HG02623 (cell line): ENCODE data around the gene CAPN10.
"Not testable (repeated sequence)": the region's sequence is repeated elsewhere in the genome, so short reads cannot be mapped to it uniquely, and the experiment has no call there.

Source experiments
- ATAC-seq: cut with Tn5 transposase; IDR thresholded peaks from one replicate; pipeline ENCODE4 v1.9.1; 2021; ENCODE audit warnings: moderate library complexity; ENCODE audit not compliant: unreplicated experiment

Gene CAPN10

DNA sequence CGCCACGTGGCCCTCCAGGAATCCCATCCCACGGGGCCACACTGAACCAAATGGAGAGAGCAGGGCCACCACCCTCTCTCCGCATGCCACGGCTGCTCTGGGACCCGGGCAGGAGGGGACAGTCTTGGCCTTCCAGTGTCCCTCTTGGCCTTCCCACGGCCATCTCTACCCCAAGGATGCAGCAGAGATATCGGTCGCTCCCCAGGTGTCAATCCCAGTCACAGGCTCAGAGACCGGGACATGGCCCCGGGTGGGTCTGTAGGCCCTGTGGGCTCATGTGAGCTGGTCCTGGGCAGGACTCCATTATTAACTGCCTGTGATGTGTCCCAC, 15.3 kb downstream of the CAPN10 start:
- no peak for ATAC-seq

DNA sequence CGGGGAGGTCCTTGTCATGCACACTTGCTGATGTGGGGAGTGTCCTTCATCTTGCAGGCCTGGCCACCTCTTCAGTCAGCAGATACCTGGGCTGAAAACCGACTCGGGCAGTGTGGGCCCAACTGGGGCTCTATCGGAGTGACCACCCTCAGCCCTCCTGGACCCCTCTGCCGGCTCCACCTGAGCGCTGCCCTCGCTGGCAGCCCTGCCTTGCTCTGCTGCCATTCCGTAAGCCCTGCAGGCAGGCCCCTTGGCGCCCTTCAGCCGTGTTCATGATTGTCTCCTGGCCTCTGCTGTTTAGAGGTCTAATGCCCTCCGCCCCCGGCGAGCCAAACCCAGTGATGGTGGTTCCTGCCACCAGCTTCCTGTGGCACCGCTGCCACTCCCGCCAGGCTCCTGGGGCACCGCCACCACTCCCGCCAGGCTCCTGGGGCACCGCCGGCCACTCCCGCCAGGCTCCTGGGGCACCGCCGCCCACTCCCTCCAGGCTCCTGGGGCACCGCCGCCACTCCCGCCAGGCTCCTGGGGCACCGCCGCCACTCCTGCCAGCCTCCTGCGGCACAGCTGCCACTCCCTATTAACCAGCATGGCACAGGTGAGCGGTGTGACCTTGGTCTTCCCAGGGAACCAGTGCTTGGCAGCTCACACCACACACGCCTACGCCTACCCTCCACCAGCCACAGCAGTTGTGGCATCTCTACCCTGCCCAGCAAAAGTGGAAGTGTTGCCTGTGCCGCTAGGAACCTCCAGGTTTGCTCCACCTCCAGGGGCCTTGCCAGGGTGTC, 15.9 kb downstream of the CAPN10 start:
- no peak for ATAC-seq

DNA sequence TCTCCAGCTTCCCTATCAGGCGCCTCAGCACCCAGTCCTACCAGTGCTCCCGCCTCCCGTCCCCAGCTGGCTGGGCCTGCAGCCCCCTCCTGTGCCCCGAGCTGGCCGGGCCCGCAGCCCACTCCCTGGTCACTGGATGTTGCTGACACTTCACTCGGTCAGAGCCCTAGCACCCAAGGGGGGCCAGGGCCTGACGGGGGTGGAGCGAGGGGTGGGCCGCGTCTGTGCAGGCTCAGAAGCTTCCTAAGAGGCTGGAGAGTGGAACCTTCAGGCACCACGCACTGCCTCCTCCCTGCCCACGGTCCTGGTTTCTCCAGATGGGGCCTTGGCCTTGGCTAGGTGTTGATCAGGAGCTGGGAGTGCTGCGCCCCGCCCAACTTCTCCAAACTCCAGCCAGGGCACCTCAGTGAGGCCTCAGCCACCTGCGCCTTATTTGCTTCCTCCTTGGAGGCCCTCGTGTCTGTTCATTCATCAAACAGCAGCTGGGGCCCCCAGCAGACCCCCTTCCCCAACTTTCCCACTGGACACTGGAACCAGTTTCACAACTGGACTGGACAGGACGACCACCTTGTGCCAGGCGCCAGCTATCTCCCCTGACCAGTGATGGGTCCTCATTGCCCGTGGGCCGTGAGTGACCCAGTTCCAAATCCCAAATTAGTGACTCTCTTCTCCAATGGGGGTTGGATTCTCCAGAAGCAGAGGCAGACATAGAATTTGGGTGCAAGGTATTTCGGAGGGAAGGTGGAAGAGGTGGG, 16.7 kb downstream of the CAPN10 start:
- no peak for ATAC-seq

DNA sequence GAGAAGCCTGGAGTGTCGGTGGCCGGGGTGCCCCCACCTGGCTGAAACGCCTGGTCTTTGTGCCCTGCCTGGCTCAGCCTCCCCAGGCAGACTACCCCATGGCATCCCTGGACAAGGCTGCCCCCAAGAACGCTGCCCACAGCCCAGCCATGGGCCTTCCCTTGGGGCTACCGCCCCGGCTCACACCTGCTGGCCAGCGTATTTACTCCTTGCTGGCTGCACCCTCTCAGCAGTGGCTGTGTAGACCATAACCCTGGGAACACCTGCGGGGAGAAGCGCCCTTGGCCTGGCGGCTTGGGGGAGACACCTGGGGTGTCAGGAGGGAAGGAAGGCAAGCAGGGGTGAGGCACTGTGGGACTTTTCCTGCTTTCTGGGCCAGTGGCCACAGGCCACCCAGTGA, 17.3 kb downstream of the CAPN10 start:
- ATAC-seq: no peak

DNA sequence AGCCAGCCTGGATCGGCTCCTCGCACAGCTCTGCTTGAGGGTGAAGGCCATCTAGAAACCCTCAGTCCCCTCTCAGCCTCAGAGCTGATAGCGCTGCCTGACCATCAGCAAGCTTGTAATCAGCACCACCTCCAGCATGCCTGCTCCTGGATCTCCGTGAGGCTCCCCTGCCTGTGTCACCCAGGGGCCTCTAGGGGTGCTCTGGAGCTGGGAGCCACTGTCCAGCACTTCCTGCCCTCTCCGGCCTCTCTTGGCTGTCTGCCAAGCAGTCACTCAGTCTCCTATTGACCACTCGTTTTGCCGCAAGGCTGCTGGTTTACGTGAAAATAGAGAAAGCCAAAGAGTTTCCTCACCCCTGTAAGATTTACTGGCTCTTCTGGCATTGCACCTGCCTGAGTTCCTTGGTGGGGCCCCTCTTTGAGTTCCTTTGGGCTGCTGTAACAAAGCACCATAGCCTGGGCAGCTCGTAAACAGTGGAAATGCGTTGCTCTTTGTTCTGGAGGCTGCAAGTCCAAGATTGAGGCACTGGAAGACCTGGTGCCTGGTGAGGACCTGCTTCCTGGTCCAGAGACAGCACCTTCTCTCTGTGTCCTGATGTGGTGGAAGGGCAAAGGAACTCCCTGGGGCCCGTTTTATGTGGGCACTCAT, 17.9 kb downstream of the CAPN10 start:
- ATAC-seq: no peak

DNA sequence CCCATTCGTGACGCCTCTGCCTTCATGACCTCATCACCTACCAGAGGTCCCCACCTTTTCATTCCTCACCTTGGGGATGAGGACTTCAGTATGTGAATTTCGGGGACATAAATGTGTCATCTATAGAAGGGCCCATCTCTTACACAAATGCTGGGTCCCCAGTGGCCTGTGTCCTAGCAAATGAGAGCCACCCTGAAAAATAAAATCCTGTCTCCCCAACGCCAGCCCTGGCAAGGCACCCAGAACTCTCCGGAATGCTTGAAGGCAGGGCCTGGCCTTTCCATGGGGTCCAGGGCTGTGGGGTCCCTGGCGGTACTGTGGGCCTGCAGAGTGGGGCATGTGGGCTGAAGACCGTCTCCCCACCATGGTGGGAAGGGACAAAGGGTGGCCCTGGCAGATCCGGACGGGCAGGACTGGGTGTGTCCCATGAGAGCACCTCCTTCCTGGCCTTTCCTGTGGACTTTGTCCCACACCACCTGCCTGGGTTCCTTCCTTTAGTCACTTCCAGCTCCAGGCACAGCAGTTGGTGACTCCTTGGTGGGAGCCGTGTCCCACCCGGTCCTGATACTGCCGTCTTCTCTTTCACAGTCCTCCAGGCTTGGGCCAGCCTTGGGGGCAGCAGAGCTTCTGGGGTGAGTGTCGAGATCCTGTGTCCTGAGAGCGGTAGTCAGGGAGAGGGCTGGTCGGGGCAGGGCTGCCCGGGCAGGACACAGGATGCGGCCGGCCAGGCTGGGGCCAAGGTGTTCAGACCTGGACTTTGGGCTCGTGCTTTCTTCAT, 18.6 kb downstream of the CAPN10 start:
- ATAC-seq: no peak

DNA sequence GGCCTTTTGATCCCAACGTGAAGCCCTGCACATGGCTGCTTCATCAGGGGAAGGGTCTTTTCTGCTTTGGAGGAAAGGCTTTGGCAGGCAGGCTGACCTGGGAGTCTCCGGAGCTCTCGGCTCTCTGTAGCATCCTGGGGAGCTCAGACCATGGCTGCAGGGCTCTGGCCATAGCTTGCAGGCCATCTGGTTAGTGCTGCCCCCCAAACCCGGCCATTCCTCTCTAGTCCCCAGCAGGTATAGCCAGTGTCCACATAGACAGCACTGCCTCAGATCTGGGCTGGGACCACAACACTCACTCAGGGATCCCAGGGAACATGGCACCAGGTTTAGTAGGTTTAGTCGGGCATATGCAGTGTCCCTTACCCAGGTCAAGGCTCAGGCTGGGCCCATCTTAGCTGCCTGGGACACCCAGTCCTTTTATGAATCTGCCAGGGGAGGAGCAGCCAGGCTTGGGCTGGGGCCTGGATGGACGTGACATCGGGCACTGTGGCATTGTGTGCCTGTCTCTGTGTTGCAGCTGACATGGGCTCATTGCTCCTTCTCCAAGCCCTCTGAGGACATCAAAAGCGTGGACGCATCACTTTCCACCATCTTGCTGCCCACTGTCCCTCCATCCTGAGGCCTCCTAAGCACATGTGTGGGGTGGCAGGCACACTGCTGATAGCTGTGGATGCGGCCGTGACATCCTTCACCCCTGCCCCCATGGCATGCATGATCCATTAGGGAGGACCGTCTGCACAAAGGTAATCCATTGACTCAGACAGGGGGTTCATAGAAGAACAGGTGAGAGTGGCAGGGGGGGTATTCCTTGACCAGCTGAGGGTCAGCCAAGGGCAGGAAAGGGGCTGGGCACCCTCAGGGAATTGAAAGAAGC, 19.6 kb downstream of the CAPN10 start:
- no peak for ATAC-seq

DNA sequence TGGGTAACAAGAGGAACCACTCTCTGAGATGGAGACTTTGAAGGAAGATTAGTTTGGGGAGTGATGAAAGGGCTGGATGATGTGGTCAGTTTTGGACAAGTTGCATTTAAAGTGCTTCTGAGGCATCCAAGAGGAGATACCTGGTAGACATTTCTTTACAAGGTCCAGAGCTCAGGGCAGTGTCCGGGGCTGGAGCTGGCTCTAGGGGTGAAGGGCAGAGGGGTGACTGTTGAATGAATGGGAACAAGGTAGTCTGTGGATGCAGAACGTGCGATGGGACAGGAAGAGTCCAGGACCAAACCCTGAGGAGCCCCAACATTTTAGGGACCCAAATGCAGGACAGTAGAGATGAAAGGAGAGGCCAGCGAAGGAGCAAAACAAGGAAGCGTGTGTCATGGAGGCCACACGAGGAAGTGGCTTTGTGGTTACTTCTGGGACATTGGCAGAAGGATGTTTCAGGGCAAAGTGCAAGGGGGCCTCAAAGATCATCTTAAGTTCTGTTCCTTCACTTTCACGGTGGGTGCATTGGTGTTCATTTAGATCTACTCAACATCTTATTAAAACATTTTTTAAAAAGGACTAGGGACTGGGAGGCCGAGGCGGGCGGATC, 25.2 kb downstream of the CAPN10 start:
- no peak for ATAC-seq

DNA sequence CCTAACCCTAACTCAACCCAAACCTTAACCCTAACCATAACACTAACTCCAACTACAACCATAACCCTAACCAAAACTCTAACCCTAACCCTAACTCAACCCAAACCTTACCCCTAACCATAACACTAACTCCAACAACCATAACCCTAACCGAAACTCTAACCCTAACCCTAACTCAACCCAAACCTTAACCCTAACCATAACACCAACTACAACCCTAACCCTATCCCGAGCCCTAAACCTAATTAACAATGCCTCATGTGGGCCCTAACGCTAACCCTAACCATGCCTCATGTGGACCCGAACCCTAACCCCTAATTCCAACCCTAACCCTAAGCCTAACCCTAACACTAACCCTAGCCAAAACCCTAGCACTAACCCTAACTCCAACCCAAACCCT, 27.2 kb downstream of the CAPN10 start:
- no peak for ATAC-seq

DNA sequence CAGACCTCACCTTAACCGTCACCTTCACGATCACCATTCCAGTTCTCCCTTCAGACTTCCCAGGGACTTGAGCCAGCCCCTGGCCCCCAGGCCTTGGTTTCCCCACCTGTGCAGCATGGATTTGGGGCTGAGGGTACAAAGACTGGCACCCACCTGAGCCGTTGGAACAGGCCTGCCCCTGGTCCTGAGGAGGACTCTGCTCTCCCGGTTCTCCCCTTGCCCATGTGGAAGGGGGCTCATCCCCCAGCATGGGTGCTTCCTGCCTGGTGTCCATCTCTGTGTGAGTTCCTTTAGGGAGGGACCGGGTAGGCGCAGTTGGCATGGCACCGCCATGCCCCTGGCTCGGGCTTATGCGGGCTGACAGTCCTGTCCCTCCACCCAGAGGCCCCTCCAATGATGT, 27.9 kb downstream of the CAPN10 start:
- no peak for ATAC-seq

DNA sequence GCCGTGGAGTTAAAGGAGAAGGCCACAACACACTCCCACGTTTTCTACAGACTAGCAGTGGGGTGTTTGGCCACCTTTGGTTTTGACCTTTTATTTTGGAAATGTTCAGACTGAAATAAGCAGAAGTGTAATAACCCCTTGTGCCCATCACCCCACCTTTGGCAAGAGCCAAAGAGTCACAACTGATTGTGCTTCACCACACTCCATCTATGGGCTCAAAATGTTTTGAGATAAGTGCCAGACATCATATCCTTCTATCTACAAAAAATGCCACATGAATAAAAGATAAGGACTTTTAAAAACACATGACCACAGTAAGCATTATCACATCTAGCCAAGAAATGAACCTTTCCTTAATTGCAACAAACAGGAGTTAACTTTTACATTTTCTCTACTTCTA, 28.9 kb downstream of the CAPN10 start:
- no peak for ATAC-seq

DNA sequence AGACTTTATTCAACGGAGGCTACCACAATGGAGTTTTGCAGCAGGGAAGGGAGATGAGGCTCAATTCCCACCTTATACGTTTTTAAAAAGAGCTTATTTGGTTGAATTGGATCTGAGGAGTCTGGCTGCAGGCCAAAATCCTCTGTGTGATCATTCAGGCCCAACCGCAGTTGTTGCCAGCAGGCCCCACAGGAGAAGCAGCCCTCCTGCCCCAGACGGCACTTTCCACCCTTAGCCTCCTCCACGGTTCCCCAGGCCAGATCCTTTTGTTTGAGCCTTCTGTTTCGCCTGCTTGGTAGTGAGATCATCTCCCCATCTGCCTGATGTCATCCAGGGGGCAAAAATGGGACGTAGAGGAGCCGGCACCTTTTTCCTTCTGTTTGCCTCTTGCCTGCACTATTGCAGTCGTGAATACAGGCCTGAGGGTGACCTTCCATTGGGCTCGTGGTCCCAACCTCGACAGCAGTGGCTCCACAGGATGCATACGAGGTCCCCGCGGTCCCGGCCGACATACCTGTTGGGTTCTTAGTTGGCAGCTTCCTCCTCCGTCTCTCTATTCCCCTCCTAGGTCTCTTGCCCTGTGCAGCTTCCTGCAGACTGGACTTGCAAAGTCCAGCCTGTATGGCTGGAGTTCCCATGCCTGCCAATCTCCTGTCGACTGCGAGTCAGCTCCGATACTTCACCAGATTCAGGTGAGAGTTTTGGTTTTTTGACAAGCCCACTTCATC, 29.4 kb downstream of the CAPN10 start:
- ATAC-seq: no peak

DNA sequence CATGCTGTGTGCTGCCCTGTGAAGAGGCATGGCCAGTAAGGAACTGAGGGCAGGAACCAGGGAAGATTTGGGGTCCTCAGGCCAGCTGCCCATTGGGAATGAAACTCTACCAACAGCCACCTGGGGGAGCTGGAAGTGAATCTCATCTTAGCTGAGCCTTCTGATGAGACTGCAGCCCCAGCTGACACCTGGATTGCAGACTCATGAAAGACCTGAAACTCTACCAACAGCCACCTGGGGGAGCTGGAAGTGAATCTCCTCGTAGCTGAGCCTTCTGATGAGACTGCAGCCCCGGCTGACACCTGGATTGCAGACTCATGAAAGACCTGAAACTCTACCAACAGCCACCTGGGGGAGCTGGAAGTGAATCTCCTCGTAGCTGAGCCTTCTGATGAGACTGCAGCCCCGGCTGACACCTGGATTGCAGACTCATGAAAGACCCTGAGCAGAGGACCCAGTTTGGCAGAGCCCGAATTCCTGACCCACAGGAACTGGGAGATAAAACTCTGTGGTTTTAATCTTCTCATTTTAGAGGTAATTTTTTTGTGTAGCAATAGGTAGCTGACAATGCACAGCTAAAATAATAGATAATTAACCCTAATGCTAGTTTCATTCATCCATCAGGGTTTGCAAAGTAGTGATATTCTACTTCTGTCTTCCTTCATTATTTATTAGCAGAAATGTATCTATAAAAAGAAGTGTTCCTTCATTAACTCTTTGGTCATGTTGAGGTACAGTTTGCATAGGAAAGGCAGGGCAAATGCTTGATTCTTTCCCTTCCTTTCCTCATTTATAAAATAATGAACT, 30.5 kb downstream of the CAPN10 start:
- not testable (repeated sequence) for ATAC-seq

DNA sequence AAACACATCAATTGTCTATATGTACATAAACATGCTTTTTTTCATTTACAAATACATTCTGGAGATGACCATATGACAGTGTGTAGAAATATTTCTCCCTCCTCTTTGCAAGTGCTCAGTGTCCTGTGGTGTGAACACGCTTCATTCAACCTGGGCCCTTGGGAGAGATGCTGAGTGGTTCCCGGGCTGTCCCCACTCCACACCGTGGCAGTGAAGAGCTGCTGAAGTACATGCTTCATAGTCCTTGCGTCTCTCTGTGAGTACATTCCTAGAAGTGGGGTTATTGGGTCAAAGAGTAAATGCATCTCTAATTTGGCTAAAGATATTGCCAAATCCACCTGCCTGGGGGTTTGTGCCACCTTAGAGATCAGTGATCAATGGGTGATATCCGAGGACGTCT, 32.2 kb downstream of the CAPN10 start:
- ATAC-seq: no peak

DNA sequence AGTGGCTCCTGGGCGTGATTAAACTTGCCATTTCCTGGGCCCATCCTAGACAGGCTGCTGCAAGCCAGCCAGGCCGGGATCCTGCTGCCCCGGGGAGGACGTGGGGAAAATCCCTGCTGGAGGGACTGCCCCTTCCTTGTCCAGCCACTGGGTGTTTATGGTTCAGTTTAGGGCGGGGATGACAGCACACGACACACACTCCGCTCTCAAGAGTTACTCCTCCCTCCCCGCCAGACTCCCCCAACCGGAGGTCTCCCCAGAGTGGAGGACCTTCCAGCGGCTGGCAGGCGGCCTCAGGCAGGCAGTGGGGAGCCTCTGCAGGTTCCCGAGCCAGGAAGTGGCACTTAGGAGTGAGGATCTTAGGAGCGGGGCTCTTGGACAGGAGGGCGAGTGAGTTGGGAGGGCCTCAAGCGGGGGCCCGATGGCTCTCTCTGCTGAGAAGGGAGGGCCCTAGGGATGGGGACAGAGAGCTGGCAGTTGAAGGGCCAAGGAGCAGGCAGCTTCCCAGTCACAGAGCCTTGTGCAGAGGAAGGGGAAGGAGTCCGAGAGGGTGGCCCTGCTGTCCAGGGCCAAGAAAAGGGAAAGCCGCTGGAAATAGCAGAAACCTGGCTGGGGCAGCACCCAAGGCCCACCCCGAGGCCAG, 33.1 kb downstream of the CAPN10 start:
- ATAC-seq: no peak

DNA sequence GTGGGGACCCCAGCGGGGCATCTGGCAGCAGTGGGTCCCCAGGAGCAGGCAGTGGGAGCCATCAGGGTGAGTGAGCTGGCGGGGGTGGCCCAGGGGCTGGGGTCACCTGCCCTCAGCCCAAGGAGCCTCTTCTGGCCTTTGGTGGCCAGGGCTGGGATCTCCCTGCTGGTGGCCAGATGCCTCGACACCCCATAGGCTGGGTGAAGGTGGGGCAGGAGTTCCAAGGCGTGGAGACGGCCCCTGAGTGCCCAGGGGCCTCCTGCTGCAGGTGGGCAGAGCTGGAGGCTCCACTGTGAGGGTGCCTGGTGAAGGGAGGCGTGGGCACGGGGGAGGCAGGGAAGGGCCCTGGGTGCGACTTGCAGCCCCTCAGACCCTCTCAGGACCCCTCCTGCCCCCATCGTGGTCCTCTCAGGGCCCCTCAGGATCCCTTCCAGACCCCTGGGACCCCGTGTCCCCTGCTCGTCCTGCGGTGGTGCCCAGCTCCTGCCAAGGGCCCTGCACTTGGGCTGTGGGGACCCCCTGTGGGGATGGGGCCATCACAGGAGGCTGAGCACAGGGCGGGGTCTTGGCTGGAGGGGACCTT, 33.7 kb downstream of the CAPN10 start:
- ATAC-seq: no peak

DNA sequence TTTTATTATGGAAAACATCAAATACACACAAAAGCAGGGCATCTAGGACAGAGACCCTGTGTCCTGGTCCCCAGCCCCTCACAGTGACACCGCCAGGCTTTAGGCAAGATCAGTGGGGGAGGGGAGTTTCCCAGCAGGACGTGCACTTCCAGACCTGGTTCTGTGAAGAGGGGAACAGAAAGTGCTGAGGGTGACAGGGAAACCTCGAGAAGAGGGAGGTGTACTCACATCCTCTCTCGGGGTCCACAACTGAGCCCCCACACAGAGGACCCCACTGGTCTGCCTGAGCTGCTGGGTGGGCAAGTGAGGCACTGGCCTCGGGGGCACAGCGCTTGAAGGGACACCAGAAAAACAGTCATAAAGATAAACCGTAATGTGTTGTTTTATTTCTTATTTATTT, 34.3 kb downstream of the CAPN10 start:
- ATAC-seq: no peak

DNA sequence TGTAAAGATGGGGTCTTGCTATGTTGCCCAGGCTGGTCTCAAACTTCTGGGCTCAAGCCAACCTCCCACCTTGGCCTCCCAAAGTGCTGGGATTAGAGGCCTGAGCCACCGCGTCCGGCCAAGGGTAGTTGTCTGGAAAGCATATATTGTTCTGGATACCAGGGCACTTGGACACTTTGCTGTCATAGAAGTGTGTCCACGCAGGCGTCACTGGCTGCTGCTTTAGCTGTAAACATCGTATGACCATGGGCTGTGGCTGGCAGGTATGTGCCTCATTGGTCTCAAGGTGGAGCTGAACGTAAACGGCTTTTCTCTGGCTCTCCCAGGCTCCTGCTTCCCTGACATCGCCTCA, 35.5 kb downstream of the CAPN10 start:
- ATAC-seq: no peak
